ENCODE data around the gene MTM1.

Gene MTM1

GRCh38 chrX:150602743-150603142, 34.3 kb downstream of the MTM1 start:
- H3K9me3 Mint-ChIP-seq, result no peaks in the 10 kb centered on the region
- H3K4me1 Mint-ChIP-seq (ENCODE audit: low read depth), result peaks cover 13% of the 10 kb centered on the region
- H3K27ac Mint-ChIP-seq, result peak overlapping the region; percentile 50
- no peaks in the 10 kb centered on the region for H3K27me3 Mint-ChIP-seq (ENCODE audit: low read depth)
- no peak overlapping the region for H3K4me3 Mint-ChIP-seq
- peaks cover 39% of the 10 kb centered on the region for H3K36me3 Mint-ChIP-seq (ENCODE audit: low read depth)

- Mint-ChIP-seq H3K4me3 (no peak overlapping the region), H3K36me3 (ENCODE audit: low read depth) (peaks cover 40% of the 10 kb centered on the region), H3K27ac (no peak overlapping the region), H3K27me3 (ENCODE audit: low read depth) (no peaks in the 10 kb centered on the region), H3K9me3 (no peaks in the 10 kb centered on the region), H3K4me1 (ENCODE audit: low read depth) (peaks cover 13% of the 10 kb centered on the region)
These were observed 37.2 kb downstream of the MTM1 start for GRCh38 chrX:150605603-150606002.

GRCh38 chrX:150607201-150607600, 38.8 kb downstream of the MTM1 start:
- Mint-ChIP-seq H3K27me3 (ENCODE audit: low read depth) (no peaks in the 10 kb centered on the region), H3K4me1 (ENCODE audit: low read depth) (peaks cover 8% of the 10 kb centered on the region), H3K4me3 (no peak overlapping the region), H3K9me3 (no peaks in the 10 kb centered on the region), H3K27ac (peak overlapping the region; percentile 37), H3K36me3 (ENCODE audit: low read depth) (peaks cover 28% of the 10 kb centered on the region)

GRCh38 chrX:150610043-150610442, 41.6 kb downstream of the MTM1 start:
- no peak overlapping the region for H3K4me3 Mint-ChIP-seq
- H3K27me3 Mint-ChIP-seq (ENCODE audit: low read depth), result no peaks in the 10 kb centered on the region
- no peaks in the 10 kb centered on the region for H3K9me3 Mint-ChIP-seq
- no peak overlapping the region for H3K27ac Mint-ChIP-seq
- peaks cover 20% of the 10 kb centered on the region for H3K36me3 Mint-ChIP-seq (ENCODE audit: low read depth)
- peaks cover 5% of the 10 kb centered on the region for H3K4me1 Mint-ChIP-seq (ENCODE audit: low read depth)

- Mint-ChIP-seq H3K4me1 (ENCODE audit: low read depth) (peaks cover 5% of the 10 kb centered on the region), H3K4me3 (no peak overlapping the region), H3K27me3 (ENCODE audit: low read depth) (no peaks in the 10 kb centered on the region), H3K27ac (no peak overlapping the region), H3K9me3 (no peaks in the 10 kb centered on the region), H3K36me3 (ENCODE audit: low read depth) (peaks cover 23% of the 10 kb centered on the region)
These were observed 42.0 kb downstream of the MTM1 start for GRCh38 chrX:150610446-150610845.

GRCh38 chrX:150615356-150615755, 46.9 kb downstream of the MTM1 start:
- Mint-ChIP-seq H3K4me1 (ENCODE audit: low read depth) (peaks cover 1% of the 10 kb centered on the region), H3K4me3 (no peak overlapping the region), H3K36me3 (ENCODE audit: low read depth) (peaks cover 28% of the 10 kb centered on the region), H3K27ac (no peak overlapping the region), H3K9me3 (no peaks in the 10 kb centered on the region), H3K27me3 (ENCODE audit: low read depth) (no peaks in the 10 kb centered on the region)

- Mint-ChIP-seq H3K27ac (no peak overlapping the region), H3K4me1 (ENCODE audit: low read depth) (peaks cover 1% of the 10 kb centered on the region), H3K9me3 (no peaks in the 10 kb centered on the region), H3K36me3 (ENCODE audit: low read depth) (peaks cover 34% of the 10 kb centered on the region), H3K4me3 (no peak overlapping the region), H3K27me3 (ENCODE audit: low read depth) (no peaks in the 10 kb centered on the region)
These were observed 47.9 kb downstream of the MTM1 start for GRCh38 chrX:150616179-150616862.

GRCh38 chrX:150616863-150617198, 48.4 kb downstream of the MTM1 start:
- H3K27ac Mint-ChIP-seq, result no peak overlapping the region
- peaks cover 39% of the 10 kb centered on the region for H3K36me3 Mint-ChIP-seq (ENCODE audit: low read depth)
- H3K27me3 Mint-ChIP-seq (ENCODE audit: low read depth), result no peaks in the 10 kb centered on the region
- no peak overlapping the region for H3K4me3 Mint-ChIP-seq
- peaks cover 1% of the 10 kb centered on the region for H3K4me1 Mint-ChIP-seq (ENCODE audit: low read depth)
- no peaks in the 10 kb centered on the region for H3K9me3 Mint-ChIP-seq

GRCh38 chrX:150621652-150622051, 53.2 kb downstream of the MTM1 start:
- Mint-ChIP-seq H3K27ac (no peak overlapping the region), H3K9me3 (no peaks in the 10 kb centered on the region), H3K36me3 (ENCODE audit: low read depth) (peaks cover 39% of the 10 kb centered on the region), H3K4me1 (ENCODE audit: low read depth) (peaks cover 4% of the 10 kb centered on the region), H3K4me3 (no peak overlapping the region), H3K27me3 (ENCODE audit: low read depth) (no peaks in the 10 kb centered on the region)

- peaks cover 11% of the 10 kb centered on the region for H3K4me1 Mint-ChIP-seq (ENCODE audit: low read depth)
- peaks cover 38% of the 10 kb centered on the region for H3K36me3 Mint-ChIP-seq (ENCODE audit: low read depth)
- no peaks in the 10 kb centered on the region for H3K27me3 Mint-ChIP-seq (ENCODE audit: low read depth)
- H3K9me3 Mint-ChIP-seq, result no peaks in the 10 kb centered on the region
- H3K4me3 Mint-ChIP-seq, result no peak overlapping the region
- H3K27ac Mint-ChIP-seq, result no peak overlapping the region
These were observed 55.2 kb downstream of the MTM1 start for GRCh38 chrX:150623583-150623982.

- no peaks in the 10 kb centered on the region for H3K27me3 Mint-ChIP-seq (ENCODE audit: low read depth)
- no peak overlapping the region for H3K4me3 Mint-ChIP-seq
- H3K4me1 Mint-ChIP-seq (ENCODE audit: low read depth), result peaks cover 11% of the 10 kb centered on the region
- H3K9me3 Mint-ChIP-seq, result no peaks in the 10 kb centered on the region
- no peak overlapping the region for H3K27ac Mint-ChIP-seq
- peaks cover 42% of the 10 kb centered on the region for H3K36me3 Mint-ChIP-seq (ENCODE audit: low read depth)
These were observed 56.7 kb downstream of the MTM1 start for GRCh38 chrX:150625097-150625496.

GRCh38 chrX:150625875-150626274, 57.5 kb downstream of the MTM1 start:
- H3K4me3 Mint-ChIP-seq, result no peak overlapping the region
- H3K27me3 Mint-ChIP-seq (ENCODE audit: low read depth), result no peaks in the 10 kb centered on the region
- H3K36me3 Mint-ChIP-seq (ENCODE audit: low read depth), result peaks cover 37% of the 10 kb centered on the region
- H3K4me1 Mint-ChIP-seq (ENCODE audit: low read depth), result peaks cover 14% of the 10 kb centered on the region
- H3K9me3 Mint-ChIP-seq, result no peaks in the 10 kb centered on the region
- no peak overlapping the region for H3K27ac Mint-ChIP-seq

- peaks cover 18% of the 10 kb centered on the region for H3K4me1 Mint-ChIP-seq (ENCODE audit: low read depth)
- H3K27ac Mint-ChIP-seq, result no peak overlapping the region
- no peaks in the 10 kb centered on the region for H3K27me3 Mint-ChIP-seq (ENCODE audit: low read depth)
- no peaks in the 10 kb centered on the region for H3K9me3 Mint-ChIP-seq
- peaks cover 32% of the 10 kb centered on the region for H3K36me3 Mint-ChIP-seq (ENCODE audit: low read depth)
- H3K4me3 Mint-ChIP-seq, result no peak overlapping the region
These were observed 59.5 kb downstream of the MTM1 start for GRCh38 chrX:150627957-150628356.

GRCh38 chrX:150635952-150636351, 67.5 kb downstream of the MTM1 start:
- H3K36me3 Mint-ChIP-seq (ENCODE audit: low read depth), result peaks cover 26% of the 10 kb centered on the region
- H3K27me3 Mint-ChIP-seq (ENCODE audit: low read depth), result no peaks in the 10 kb centered on the region
- H3K27ac Mint-ChIP-seq, result peak overlapping the region; percentile 31
- H3K4me1 Mint-ChIP-seq (ENCODE audit: low read depth), result peaks cover 9% of the 10 kb centered on the region
- H3K9me3 Mint-ChIP-seq, result no peaks in the 10 kb centered on the region
- H3K4me3 Mint-ChIP-seq, result no peak overlapping the region

GRCh38 chrX:150642423-150642822, 74.0 kb downstream of the MTM1 start:
- Mint-ChIP-seq H3K4me1 (ENCODE audit: low read depth) (no peaks in the 10 kb centered on the region), H3K9me3 (no peaks in the 10 kb centered on the region), H3K27ac (no peak overlapping the region), H3K4me3 (no peak overlapping the region), H3K36me3 (ENCODE audit: low read depth) (peaks cover 21% of the 10 kb centered on the region), H3K27me3 (ENCODE audit: low read depth) (no peaks in the 10 kb centered on the region)

GRCh38 chrX:150643271-150643670, 74.8 kb downstream of the MTM1 start:
- H3K9me3 Mint-ChIP-seq, result no peaks in the 10 kb centered on the region
- H3K4me3 Mint-ChIP-seq, result no peak overlapping the region
- peaks cover 14% of the 10 kb centered on the region for H3K36me3 Mint-ChIP-seq (ENCODE audit: low read depth)
- no peaks in the 10 kb centered on the region for H3K27me3 Mint-ChIP-seq (ENCODE audit: low read depth)
- H3K27ac Mint-ChIP-seq, result no peak overlapping the region
- H3K4me1 Mint-ChIP-seq (ENCODE audit: low read depth), result no peaks in the 10 kb centered on the region
